ENCODE data around the gene MINAR2.
A peak's percentile ranks its signal among the peaks of the same experiment; 100 is the strongest.

MINAR2 gene

GRCh38 chr5:129743541-129744187 lies 4.2 kb upstream of the MINAR2 start:
- DNase-seq (ENCODE audit: insufficient read length, low spot score) (no peak), FAIRE-seq (no peak)
- no peak for TF ChIP-seq POLR2AphosphoS5 (IDR thresholded peaks at IDR 0.05; ENCODE audit: low read depth, low read length)
- TF ChIP-seq PAX5 (IDR thresholded peaks at IDR 0.05; ENCODE audit: insufficient read depth, low read length, severe bottlenecking): no peak
- TF ChIP-seq POU2F2 (IDR thresholded peaks at IDR 0.05; ENCODE audit: low read depth, low read length): no peak
- no peak for TF ChIP-seq SPI1 (IDR thresholded peaks at IDR 0.05; ENCODE audit: low read depth, low read length)
- no peak for TF ChIP-seq TAF1 (IDR thresholded peaks at IDR 0.05; ENCODE audit: low read depth, low read length)
- no peak for TF ChIP-seq POLR2A (IDR thresholded peaks at IDR 0.05; ENCODE audit: low read depth, low read length)

DNA sequence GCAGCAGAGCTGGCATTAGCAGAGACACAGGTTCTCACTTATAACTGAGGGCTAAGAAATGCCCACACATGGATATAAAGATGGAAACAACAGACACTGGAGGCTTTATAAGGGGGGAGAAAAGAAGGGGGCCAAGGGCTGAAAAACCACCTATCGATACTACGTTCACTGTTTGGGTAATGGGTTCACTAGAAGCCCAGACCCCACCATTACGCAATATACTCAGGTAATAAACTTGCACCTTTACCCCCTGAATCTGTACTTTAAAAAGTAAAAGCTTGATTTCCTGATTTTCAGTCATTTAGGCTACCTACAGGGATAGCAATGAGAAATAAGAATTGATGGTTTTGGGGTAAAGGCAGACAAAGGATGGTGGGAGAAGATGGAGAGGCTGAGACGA lies 1.9 kb upstream of the MINAR2 start:
- no peak for FAIRE-seq
- no peak for TF ChIP-seq SPI1 (IDR thresholded peaks at IDR 0.05; ENCODE audit: low read depth, low read length)
- no peak for TF ChIP-seq POLR2AphosphoS5 (IDR thresholded peaks at IDR 0.05; ENCODE audit: low read depth, low read length)
- TF ChIP-seq PAX5 (IDR thresholded peaks at IDR 0.05; ENCODE audit: insufficient read depth, low read length, severe bottlenecking): no peak
- TF ChIP-seq TAF1 (IDR thresholded peaks at IDR 0.05; ENCODE audit: low read depth, low read length): no peak
- no peak for TF ChIP-seq POLR2A (IDR thresholded peaks at IDR 0.05; ENCODE audit: low read depth, low read length)
- no peak for TF ChIP-seq POU2F2 (IDR thresholded peaks at IDR 0.05; ENCODE audit: low read depth, low read length)
- DNase-seq (ENCODE audit: insufficient read length, low spot score): no peak

DNA sequence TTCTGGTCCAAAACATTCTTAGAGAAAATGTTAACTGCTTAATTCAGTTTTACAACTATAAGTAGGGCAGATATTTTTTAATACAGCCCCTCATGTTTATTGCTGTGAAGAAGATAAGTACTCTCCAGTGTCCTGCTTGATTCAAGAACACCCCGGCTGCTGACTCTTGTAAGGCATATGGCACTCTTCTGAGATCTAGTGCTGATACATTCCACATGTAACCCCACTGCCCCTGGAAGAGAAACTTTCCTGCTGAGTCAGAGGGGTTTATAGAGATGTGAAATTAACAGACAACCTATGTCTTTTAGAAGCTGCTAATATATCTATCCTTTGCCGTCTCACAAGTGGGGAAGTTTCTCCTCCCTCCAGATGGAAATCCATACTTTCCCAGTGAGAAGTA lies 1.0 kb upstream of the MINAR2 start:
- FAIRE-seq (no peak), DNase-seq (ENCODE audit: insufficient read length, low spot score) (no peak)
- TF ChIP-seq POLR2AphosphoS5 (IDR thresholded peaks at IDR 0.05; ENCODE audit: low read depth, low read length): no peak

GRCh38 chr5:129748913-129749880 lies 1.3 kb downstream of the MINAR2 start:
- no peak for DNase-seq (ENCODE audit: insufficient read length, low spot score)
- TF ChIP-seq POU2F2 (IDR thresholded peaks at IDR 0.05; ENCODE audit: low read depth, low read length) (no peak), POLR2AphosphoS5 (IDR thresholded peaks at IDR 0.05; ENCODE audit: low read depth, low read length) (no peak), TAF1 (IDR thresholded peaks at IDR 0.05; ENCODE audit: low read depth, low read length) (no peak), SPI1 (IDR thresholded peaks at IDR 0.05; ENCODE audit: low read depth, low read length) (no peak), POLR2A (IDR thresholded peaks at IDR 0.05; ENCODE audit: low read depth, low read length) (no peak), PAX5 (IDR thresholded peaks at IDR 0.05; ENCODE audit: insufficient read depth, low read length, severe bottlenecking) (no peak)
- FAIRE-seq: no peak

DNA sequence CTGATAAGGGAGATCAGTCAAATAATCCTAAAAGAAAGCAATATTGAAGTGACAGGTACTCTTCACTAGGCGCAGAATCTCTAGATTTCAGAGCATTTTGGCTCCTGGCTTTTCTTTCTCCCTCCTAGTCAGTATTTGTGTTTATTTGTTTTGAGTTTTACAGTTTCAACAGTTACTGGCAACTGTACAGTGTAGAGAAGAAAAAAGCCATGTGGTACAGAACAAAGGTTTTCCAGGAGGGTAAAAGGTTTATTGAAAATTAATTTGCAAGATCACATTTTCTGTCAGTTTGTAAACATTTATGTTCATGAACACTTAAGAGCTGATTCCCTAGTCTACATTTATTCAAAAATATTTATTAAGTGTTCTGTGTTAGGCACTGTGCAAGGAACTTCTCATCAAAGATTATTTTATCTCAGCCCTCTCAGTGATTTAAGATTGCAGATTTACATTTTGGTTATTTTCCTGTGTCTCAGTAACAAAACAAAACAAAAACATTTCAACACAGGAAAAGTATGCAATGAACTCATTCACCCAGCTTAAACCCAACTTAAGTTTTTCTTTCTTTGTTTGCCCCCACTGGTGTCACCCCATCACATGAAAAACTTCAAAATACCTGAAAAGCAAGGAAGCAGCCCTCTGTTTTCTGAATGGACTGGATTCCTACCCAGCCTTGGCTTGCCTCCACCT lies 12.9 kb downstream of the MINAR2 start:
- no peak for DNase-seq (ENCODE audit: insufficient read length, low spot score)
- TF ChIP-seq POLR2AphosphoS5 (IDR thresholded peaks at IDR 0.05; ENCODE audit: low read depth, low read length) (no peak), POLR2A (IDR thresholded peaks at IDR 0.05; ENCODE audit: low read depth, low read length) (no peak), TAF1 (IDR thresholded peaks at IDR 0.05; ENCODE audit: low read depth, low read length) (no peak), POU2F2 (IDR thresholded peaks at IDR 0.05; ENCODE audit: low read depth, low read length) (no peak), SPI1 (IDR thresholded peaks at IDR 0.05; ENCODE audit: low read depth, low read length) (no peak), PAX5 (IDR thresholded peaks at IDR 0.05; ENCODE audit: insufficient read depth, low read length, severe bottlenecking) (no peak)
- FAIRE-seq: no peak

DNA sequence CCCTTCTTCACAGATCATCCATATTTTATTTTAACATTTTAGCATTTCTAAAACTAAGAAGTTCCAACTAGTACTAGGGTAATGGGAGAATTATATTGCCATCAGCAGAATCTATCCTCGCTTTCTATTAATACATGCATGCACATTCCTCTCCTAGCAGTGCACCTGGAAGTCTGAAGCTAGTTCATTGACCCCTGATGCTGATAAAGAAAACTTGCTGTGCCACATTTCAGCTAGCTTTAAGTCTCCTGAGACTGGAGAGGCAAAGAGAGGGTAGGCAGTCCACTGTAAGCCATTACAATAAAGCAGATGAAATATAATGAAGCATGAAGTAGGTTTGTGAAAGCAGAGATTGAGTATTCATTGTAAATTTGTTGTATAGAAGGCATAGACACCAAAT lies 15.8 kb downstream of the MINAR2 start:
- FAIRE-seq (no peak), DNase-seq (ENCODE audit: insufficient read length, low spot score) (no peak)
- no peak for TF ChIP-seq SPI1 (IDR thresholded peaks at IDR 0.05; ENCODE audit: low read depth, low read length)
- no peak for TF ChIP-seq POU2F2 (IDR thresholded peaks at IDR 0.05; ENCODE audit: low read depth, low read length)
- no peak for TF ChIP-seq POLR2A (IDR thresholded peaks at IDR 0.05; ENCODE audit: low read depth, low read length)
- TF ChIP-seq PAX5 (IDR thresholded peaks at IDR 0.05; ENCODE audit: insufficient read depth, low read length, severe bottlenecking): no peak
- TF ChIP-seq TAF1 (IDR thresholded peaks at IDR 0.05; ENCODE audit: low read depth, low read length): no peak
- TF ChIP-seq POLR2AphosphoS5 (IDR thresholded peaks at IDR 0.05; ENCODE audit: low read depth, low read length): no peak

DNA sequence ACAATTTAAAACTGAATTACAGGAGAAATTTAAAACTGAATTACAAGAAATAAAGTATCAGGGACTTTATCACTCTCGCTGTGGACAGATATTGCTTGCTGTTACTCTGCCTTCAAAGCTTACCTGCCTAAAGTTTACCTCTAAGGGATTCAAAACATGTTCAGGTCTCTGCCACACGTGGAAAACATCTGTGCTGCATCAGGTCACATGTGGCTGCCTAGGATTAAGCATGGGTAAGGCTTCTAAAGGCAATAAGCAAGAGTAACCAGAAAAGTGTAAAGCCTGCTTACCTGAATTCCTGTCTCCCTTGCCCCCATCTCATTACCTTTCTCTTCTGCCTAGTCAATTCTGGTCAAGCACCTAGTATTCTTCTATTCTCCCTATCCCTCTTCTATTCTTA lies 18.9 kb downstream of the MINAR2 start:
- FAIRE-seq (no peak), DNase-seq (ENCODE audit: insufficient read length, low spot score) (no peak)
- TF ChIP-seq POU2F2 (IDR thresholded peaks at IDR 0.05; ENCODE audit: low read depth, low read length) (no peak), POLR2AphosphoS5 (IDR thresholded peaks at IDR 0.05; ENCODE audit: low read depth, low read length) (no peak), SPI1 (IDR thresholded peaks at IDR 0.05; ENCODE audit: low read depth, low read length) (no peak), TAF1 (IDR thresholded peaks at IDR 0.05; ENCODE audit: low read depth, low read length) (no peak), PAX5 (IDR thresholded peaks at IDR 0.05; ENCODE audit: insufficient read depth, low read length, severe bottlenecking) (no peak), POLR2A (IDR thresholded peaks at IDR 0.05; ENCODE audit: low read depth, low read length) (no peak)

DNA sequence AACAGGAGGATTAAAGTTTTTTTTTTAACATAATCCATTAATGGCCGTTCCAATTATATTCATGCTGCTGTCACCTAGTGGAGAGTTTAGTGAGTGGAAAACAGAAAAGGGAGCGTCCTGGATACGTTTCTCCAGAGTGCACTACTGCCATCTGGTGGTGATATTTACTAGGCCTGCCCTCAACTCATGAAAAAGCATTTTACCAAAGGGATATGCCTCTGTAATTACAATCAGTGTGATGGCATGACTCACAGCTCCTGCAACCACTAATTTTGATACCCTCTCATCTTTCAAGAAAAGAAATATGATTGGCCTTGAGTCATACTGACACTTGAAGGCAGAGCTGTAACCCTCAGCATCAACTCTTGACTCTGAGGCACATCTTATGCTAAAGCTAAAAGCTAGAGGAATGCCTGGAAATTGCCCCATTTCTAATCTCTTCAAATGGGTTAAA lies 20.1 kb downstream of the MINAR2 start:
- FAIRE-seq: peak; percentile 84
- TF ChIP-seq SPI1 (IDR thresholded peaks at IDR 0.05; ENCODE audit: low read depth, low read length) (no peak), POLR2A (IDR thresholded peaks at IDR 0.05; ENCODE audit: low read depth, low read length) (no peak), POLR2AphosphoS5 (IDR thresholded peaks at IDR 0.05; ENCODE audit: low read depth, low read length) (no peak), TAF1 (IDR thresholded peaks at IDR 0.05; ENCODE audit: low read depth, low read length) (no peak), PAX5 (IDR thresholded peaks at IDR 0.05; ENCODE audit: insufficient read depth, low read length, severe bottlenecking) (no peak), POU2F2 (IDR thresholded peaks at IDR 0.05; ENCODE audit: low read depth, low read length) (no peak)
- peak; percentile 17 for DNase-seq (ENCODE audit: insufficient read length, low spot score)

GRCh38 chr5:129768735-129769134 lies 20.8 kb downstream of the MINAR2 start:
- FAIRE-seq (no peak), DNase-seq (ENCODE audit: insufficient read length, low spot score) (no peak)
- no peak for TF ChIP-seq TAF1 (IDR thresholded peaks at IDR 0.05; ENCODE audit: low read depth, low read length)
- TF ChIP-seq POLR2AphosphoS5 (IDR thresholded peaks at IDR 0.05; ENCODE audit: low read depth, low read length): no peak
- TF ChIP-seq POU2F2 (IDR thresholded peaks at IDR 0.05; ENCODE audit: low read depth, low read length): no peak
- TF ChIP-seq PAX5 (IDR thresholded peaks at IDR 0.05; ENCODE audit: insufficient read depth, low read length, severe bottlenecking): no peak
- no peak for TF ChIP-seq POLR2A (IDR thresholded peaks at IDR 0.05; ENCODE audit: low read depth, low read length)
- no peak for TF ChIP-seq SPI1 (IDR thresholded peaks at IDR 0.05; ENCODE audit: low read depth, low read length)

Data from GM12891 (cell line).